HEK293 (cell line): ENCODE data around the gene NAPB.

ENCODE experiments used
- CTCF ChIA-PET: fragments of 350-600 bp; formaldehyde crosslinking; extraction: SDS; loops from one replicate; lab custom pipeline; 2021; ENCODE audit warnings: antibody characterized with exemption; lab: Yijun Ruan, JAX
- POLR2A ChIA-PET: fragments of 300-600 bp; formaldehyde crosslinking; extraction: SDS; loops from one replicate; lab custom pipeline; 2020; ENCODE audit warnings: antibody characterized with exemption, inconsistent platforms; lab: Yijun Ruan, JAX
- H3K27ac ChIP-seq: fragments of 200-500 bp; sonication (Bioruptor generic); 2 replicates; pipeline ENCODE4 v1.5.1; 2014; ENCODE audit warnings: low read depth, low read length, control low read depth, inconsistent platforms; ENCODE audit errors: extremely low read depth
- H3K36me3 ChIP-seq, 2 experiments: fragments of 200-500 bp in 1 of 2; sonication (Bioruptor generic) in 1 of 2; 1 replicate in 1 of 2; 2 replicates in 1 of 2; pipeline ENCODE4 v1.5.1; 2014 to 2017; ENCODE audit warnings: inconsistent platforms in 2 of 2, low read length in 2 of 2; ENCODE audit not compliant: control insufficient read depth in 2 of 2, insufficient read depth in 1 of 2
- H3K4me1 ChIP-seq: fragments of 200-500 bp; sonication (Bioruptor generic); 2 replicates; pipeline ENCODE4 v1.5.1; 2014; ENCODE audit warnings: mild to moderate bottlenecking, low read length, inconsistent platforms; ENCODE audit not compliant: control insufficient read depth, insufficient read depth
- H3K4me3 ChIP-seq: 2 replicates; pipeline ENCODE4 v1.5.1; 2011; ENCODE audit warnings: low read depth, mild to moderate bottlenecking, control low read depth, low read length, moderate library complexity
- H3K9me3 ChIP-seq: fragments of 200-500 bp; sonication (Bioruptor generic); 2 replicates; pipeline ENCODE4 v1.5.1; 2014; ENCODE audit warnings: low read depth, low read length, inconsistent platforms; ENCODE audit not compliant: control insufficient read depth, insufficient read depth
- GLIS2 ChIP-seq: fragments of 450-650 bp; formaldehyde crosslinking; IDR thresholded peaks from 2 replicates; pipeline ENCODE4 v1.5.1; 2016; ENCODE audit warnings: missing biosample characterization, missing genetic modification characterization
- KLF10 ChIP-seq: fragments of 450-650 bp; IDR thresholded peaks from 2 replicates; pipeline ENCODE4 v1.5.1; 2018; ENCODE audit warnings: missing biosample characterization, mild to moderate bottlenecking, missing genetic modification characterization
- REPIN1 ChIP-seq: fragments of 450-650 bp; formaldehyde crosslinking; IDR thresholded peaks from 2 replicates; pipeline ENCODE4 v1.5.1; 2017; ENCODE audit warnings: missing biosample characterization, missing genetic modification characterization, low read depth
- WT1 ChIP-seq: fragments of 450-650 bp; formaldehyde crosslinking; IDR thresholded peaks from 2 replicates; pipeline ENCODE4 v1.5.1; 2016; ENCODE audit warnings: missing biosample characterization, missing genetic modification characterization
- ZBTB7A ChIP-seq: fragments of 450-650 bp; formaldehyde crosslinking; IDR thresholded peaks from 2 replicates; pipeline ENCODE4 v1.5.1; 2016; ENCODE audit warnings: low read depth, missing biosample characterization, missing genetic modification characterization
- ZFP37 ChIP-seq: fragments of 450-650 bp; formaldehyde crosslinking; IDR thresholded peaks from 2 replicates; pipeline ENCODE4 v1.5.1; 2016; ENCODE audit warnings: missing biosample characterization, missing genetic modification characterization
- ZNF184 ChIP-seq: fragments of 450-650 bp; IDR thresholded peaks from 2 replicates; pipeline ENCODE4 v1.5.1; 2018; ENCODE audit warnings: missing biosample characterization, mild to moderate bottlenecking, missing genetic modification characterization
- ZNF221 ChIP-seq: fragments of 450-650 bp; formaldehyde crosslinking; IDR thresholded peaks from 2 replicates; pipeline ENCODE4 v1.5.1; 2017; ENCODE audit warnings: missing biosample characterization, missing genetic modification characterization, borderline replicate concordance
- ZNF266 ChIP-seq: fragments of 450-650 bp; formaldehyde crosslinking; IDR thresholded peaks from 2 replicates; pipeline ENCODE4 v1.5.1; 2016; ENCODE audit warnings: missing biosample characterization, missing genetic modification characterization, low read depth
- ZNF274 ChIP-seq, 2 experiments: fragments of 200-500 bp in 1 of 2; fragments of 450-650 bp in 1 of 2; sonication (Bioruptor generic) in 1 of 2; formaldehyde crosslinking in 1 of 2; IDR thresholded peaks; 2 replicates each; pipeline versions ENCODE4 v1.5.1 to v1.6.1; 2014 to 2016; ENCODE audit warnings: borderline replicate concordance in 1 of 2, inconsistent platforms in 1 of 2, low read length in 1 of 2, missing biosample characterization in 1 of 2, missing genetic modification characterization in 1 of 2
- ZNF423 ChIP-seq: fragments of 450-650 bp; formaldehyde crosslinking; IDR thresholded peaks from 2 replicates; pipeline ENCODE4 v1.5.1; 2016; ENCODE audit warnings: missing biosample characterization, missing genetic modification characterization
- ZNF48 ChIP-seq: fragments of 450-650 bp; formaldehyde crosslinking; IDR thresholded peaks from 2 replicates; pipeline ENCODE4 v1.5.1; 2016; ENCODE audit warnings: missing biosample characterization, missing genetic modification characterization
- ZNF518A ChIP-seq: fragments of 450-650 bp; formaldehyde crosslinking; conservative IDR thresholded peaks from 2 replicates; pipeline ENCODE4 v1.5.1; 2016; ENCODE audit warnings: low read depth, missing biosample characterization, missing genetic modification characterization
- ZNF548 ChIP-seq: fragments of 450-650 bp; formaldehyde crosslinking; IDR thresholded peaks from 2 replicates; pipeline ENCODE4 v1.5.1; 2016; ENCODE audit warnings: missing biosample characterization, missing genetic modification characterization
- ZNF596 ChIP-seq: fragments of 450-650 bp; IDR thresholded peaks from 2 replicates; pipeline ENCODE4 v1.5.0; 2018; ENCODE audit warnings: missing biosample characterization, mild to moderate bottlenecking, missing genetic modification characterization, moderate library complexity
- ZSCAN5A ChIP-seq: fragments of 450-650 bp; formaldehyde crosslinking; IDR thresholded peaks from 2 replicates; pipeline ENCODE4 v1.5.1; 2016; ENCODE audit warnings: missing biosample characterization, missing genetic modification characterization
- TF ChIP-seq, protein P1 (sequence below): fragments of 450-650 bp; formaldehyde crosslinking; conservative IDR thresholded peaks from 2 replicates; pipeline ENCODE4 v1.5.1; 2016; ENCODE audit warnings: low read depth, missing biosample characterization, missing genetic modification characterization
- TF ChIP-seq, protein P2 (sequence below): fragments of 450-650 bp; formaldehyde crosslinking; IDR thresholded peaks from 2 replicates; pipeline ENCODE4 v1.5.1; 2016; ENCODE audit warnings: missing biosample characterization, missing genetic modification characterization
- TF ChIP-seq, protein P3 (sequence below): fragments of 450-650 bp; formaldehyde crosslinking; IDR thresholded peaks from 2 replicates; pipeline ENCODE4 v1.5.1; 2016; ENCODE audit warnings: missing biosample characterization, missing genetic modification characterization

NAPB gene

GRCh38 chr20:23433628-23434027 lies 12.3 kb upstream of the NAPB start (continued):
- TF ChIP-seq REPIN1 (tag by site-specific recombination), result no peak

GRCh38 chr20:23425129-23425528 lies 3.8 kb upstream of the NAPB start:
- Histone ChIP-seq H3K36me3 (no peaks in the 10 kb centered on the region), H3K9me3 (no peaks in the 10 kb centered on the region), H3K27ac (no peak overlapping the region), H3K4me1 (no peaks in the 10 kb centered on the region), H3K4me3 (no peak overlapping the region)
- ChIA-PET CTCF (interaction anchor here (0.7 kb wide), 1 partner anchor 177 kb away, joined by 3 read pairs; no protein-coding TSS in a partner anchor), POLR2A (no interaction called here)
- TF ChIP-seq, protein P1, sequence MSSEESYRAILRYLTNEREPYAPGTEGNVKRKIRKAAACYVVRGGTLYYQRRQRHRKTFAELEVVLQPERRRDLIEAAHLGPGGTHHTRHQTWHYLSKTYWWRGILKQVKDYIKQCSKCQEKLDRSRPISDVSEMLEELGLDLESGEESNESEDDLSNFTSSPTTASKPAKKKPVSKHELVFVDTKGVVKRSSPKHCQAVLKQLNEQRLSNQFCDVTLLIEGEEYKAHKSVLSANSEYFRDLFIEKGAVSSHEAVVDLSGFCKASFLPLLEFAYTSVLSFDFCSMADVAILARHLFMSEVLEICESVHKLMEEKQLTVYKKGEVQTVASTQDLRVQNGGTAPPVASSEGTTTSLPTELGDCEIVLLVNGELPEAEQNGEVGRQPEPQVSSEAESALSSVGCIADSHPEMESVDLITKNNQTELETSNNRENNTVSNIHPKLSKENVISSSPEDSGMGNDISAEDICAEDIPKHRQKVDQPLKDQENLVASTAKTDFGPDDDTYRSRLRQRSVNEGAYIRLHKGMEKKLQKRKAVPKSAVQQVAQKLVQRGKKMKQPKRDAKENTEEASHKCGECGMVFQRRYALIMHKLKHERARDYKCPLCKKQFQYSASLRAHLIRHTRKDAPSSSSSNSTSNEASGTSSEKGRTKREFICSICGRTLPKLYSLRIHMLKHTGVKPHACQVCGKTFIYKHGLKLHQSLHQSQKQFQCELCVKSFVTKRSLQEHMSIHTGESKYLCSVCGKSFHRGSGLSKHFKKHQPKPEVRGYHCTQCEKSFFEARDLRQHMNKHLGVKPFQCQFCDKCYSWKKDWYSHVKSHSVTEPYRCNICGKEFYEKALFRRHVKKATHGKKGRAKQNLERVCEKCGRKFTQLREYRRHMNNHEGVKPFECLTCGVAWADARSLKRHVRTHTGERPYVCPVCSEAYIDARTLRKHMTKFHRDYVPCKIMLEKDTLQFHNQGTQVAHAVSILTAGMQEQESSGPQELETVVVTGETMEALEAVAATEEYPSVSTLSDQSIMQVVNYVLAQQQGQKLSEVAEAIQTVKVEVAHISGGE (tag by site-specific recombination), result no peak
- no peak for TF ChIP-seq KLF10 (tag by site-specific recombination)
- TF ChIP-seq ZSCAN5A (tag by site-specific recombination), result no peak
- TF ChIP-seq ZNF221 (tag by site-specific recombination), result no peak
- TF ChIP-seq ZNF48 (tag by site-specific recombination), result no peak
- TF ChIP-seq ZNF548 (tag by site-specific recombination), result no peak
- TF ChIP-seq, protein P2, sequence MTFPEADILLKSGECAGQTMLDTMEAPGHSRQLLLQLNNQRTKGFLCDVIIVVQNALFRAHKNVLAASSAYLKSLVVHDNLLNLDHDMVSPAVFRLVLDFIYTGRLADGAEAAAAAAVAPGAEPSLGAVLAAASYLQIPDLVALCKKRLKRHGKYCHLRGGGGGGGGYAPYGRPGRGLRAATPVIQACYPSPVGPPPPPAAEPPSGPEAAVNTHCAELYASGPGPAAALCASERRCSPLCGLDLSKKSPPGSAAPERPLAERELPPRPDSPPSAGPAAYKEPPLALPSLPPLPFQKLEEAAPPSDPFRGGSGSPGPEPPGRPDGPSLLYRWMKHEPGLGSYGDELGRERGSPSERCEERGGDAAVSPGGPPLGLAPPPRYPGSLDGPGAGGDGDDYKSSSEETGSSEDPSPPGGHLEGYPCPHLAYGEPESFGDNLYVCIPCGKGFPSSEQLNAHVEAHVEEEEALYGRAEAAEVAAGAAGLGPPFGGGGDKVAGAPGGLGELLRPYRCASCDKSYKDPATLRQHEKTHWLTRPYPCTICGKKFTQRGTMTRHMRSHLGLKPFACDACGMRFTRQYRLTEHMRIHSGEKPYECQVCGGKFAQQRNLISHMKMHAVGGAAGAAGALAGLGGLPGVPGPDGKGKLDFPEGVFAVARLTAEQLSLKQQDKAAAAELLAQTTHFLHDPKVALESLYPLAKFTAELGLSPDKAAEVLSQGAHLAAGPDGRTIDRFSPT (tag by site-specific recombination), result no peak
- TF ChIP-seq GLIS2, result no peak
- no peak for TF ChIP-seq ZFP37 (tag by site-specific recombination)
- no peak for TF ChIP-seq WT1 (tag by site-specific recombination)
- TF ChIP-seq ZNF274 (IDR thresholded peaks at IDR 0.05; ENCODE audit: low read length), result no peak
- TF ChIP-seq ZNF274 (tag by site-specific recombination; IDR thresholded peaks at IDR 0.05; ENCODE audit: borderline replicate concordance), result no peak
- no peak for TF ChIP-seq ZNF423 (tag by site-specific recombination)
- no peak for TF ChIP-seq ZNF266
- TF ChIP-seq, protein P3, sequence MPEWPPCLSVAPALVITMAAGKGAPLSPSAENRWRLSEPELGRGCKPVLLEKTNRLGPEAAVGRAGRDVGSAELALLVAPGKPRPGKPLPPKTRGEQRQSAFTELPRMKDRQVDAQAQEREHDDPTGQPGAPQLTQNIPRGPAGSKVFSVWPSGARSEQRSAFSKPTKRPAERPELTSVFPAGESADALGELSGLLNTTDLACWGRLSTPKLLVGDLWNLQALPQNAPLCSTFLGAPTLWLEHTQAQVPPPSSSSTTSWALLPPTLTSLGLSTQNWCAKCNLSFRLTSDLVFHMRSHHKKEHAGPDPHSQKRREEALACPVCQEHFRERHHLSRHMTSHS (tag by site-specific recombination), result no peak
- TF ChIP-seq ZNF518A (tag by site-specific recombination), result no peak
- no peak for TF ChIP-seq ZBTB7A (tag by site-specific recombination)
- no peak for TF ChIP-seq ZNF596 (tag by site-specific recombination)
- TF ChIP-seq ZNF184 (tag by site-specific recombination), result no peak
